NCI-H526 treated with DMSO at 0.1 percent for 48 hours (cell line): ENCODE measurements around the gene PRKCB.

Experiments used
- DNase-seq: peaks from one replicate; lab custom pipeline; 2025; lab: John Stamatoyannopoulos, UW

Gene PRKCB

GRCh38 chr16:23968176-23968575 is 132.4 kb downstream of the PRKCB start:
- no peak for DNase-seq

DNA sequence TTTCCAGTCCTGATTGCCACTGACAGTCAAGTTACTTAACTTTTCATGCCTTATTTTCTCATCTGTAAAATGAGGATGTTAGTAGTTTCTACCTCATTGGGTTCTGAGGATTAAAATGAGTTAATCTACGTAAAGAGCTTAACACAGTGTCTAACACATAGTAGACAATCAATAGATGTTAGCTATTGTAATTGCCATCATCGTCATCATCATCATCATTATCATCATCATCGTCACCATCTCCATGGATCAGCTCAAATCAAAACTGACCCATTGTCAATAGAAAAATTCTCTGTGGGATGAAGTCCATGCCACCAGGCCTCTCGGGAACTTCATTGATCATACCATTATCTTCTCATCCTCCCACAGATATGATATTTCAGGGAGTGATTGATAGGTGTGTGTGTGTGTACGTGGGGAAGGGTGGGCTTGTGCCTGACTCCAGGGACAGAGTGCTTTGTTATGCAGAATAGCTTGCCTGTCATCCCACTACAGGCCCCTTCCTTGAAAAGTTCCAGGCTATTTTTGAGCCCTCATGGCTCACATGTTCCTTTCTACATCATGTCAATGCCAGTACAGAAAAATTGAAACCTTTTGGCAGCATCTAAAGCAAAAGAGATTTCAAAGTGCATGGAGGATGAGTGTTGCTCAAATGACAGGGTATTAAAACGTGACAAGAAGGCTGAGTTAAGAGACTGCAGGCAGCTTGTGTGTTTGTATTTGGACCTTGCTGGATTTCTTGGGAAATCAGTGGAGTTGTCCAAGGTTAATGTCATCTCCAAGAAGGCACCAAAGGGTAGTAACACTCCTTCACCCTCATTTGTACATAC is 133.9 kb downstream of the PRKCB start:
- no peak for DNase-seq

DNA sequence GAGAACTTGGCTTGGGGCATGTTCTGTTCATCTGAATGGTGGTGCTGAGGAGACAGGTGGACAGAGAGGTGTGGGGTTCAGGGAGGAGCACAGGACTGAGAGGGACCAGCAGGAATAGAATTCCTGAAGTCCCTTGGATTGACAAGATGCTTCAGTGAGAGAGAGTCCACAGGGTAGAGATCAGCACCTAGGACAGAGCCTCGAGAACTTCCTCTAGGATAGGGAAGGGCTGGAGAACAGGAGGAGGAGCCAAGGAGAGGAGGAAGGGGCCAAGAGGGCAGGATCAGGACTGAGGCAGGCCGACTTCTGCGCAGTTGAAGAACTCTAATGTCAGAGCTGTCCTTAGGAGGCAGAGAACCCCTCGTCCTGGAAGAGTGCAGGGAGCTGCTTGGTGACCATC is 138.4 kb downstream of the PRKCB start:
- DNase-seq: no peak

GRCh38 chr16:23975293-23975692 is 139.5 kb downstream of the PRKCB start:
- DNase-seq: no peak

GRCh38 chr16:23976091-23976490 is 140.3 kb downstream of the PRKCB start:
- DNase-seq: no peak

DNA sequence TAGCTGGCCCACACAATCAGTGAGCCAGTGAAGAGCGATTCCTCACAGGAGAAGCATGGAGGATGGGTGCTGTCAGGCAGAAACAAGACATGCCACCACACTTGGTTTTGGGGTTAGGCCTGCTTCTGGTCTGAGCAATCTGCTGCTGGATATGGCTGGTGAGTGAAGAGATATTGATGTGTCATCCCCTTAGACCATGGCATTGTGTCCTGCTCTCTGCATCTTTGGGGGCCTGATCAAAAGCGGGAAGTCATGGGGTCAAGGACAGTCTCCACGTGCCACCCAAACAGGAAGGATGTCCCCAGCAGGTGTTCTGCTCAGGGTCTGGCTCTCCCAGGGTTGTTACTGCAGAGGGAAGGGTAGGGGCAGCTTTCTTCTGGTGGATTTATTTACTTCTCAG is 140.7 kb downstream of the PRKCB start:
- DNase-seq: no peak

DNA sequence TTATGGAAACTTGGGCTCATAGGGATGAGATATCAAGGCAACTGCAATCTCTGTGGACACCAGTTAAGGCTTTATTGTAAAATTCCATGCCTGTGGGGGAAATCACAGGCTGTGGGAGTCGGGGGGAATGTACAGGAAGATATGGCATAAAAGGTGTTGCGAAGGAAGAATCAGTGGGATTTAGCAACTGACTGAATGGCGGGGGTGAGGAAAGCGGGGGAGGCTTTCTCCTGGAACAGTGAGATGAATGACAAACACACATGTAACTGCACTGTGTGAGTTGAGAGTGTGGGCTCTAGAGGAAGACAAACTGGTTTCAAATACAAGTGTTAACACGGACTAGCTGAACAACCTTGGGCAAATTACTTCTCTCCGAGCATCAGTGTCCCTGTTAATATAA is 143.7 kb downstream of the PRKCB start:
- no peak for DNase-seq

DNA sequence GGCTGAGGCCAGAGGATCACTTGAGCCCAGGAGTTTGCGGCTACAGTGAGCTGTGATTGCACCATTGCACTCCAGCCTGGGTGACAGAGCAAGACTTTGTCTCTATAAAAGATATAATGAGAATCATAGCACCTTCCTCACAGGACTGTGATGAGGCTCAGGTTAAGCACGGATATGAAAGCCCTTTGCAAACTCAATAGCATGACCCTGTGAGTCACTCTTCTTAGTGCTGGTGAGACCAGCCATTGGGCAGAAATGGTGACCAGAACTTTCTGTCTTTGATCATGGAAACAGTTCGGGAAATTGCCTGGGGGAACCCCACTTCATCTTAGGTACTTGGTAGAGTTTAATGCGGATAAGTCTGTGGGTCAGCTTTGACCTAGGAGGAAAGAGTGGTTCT is 144.2 kb downstream of the PRKCB start:
- no peak for DNase-seq

DNA sequence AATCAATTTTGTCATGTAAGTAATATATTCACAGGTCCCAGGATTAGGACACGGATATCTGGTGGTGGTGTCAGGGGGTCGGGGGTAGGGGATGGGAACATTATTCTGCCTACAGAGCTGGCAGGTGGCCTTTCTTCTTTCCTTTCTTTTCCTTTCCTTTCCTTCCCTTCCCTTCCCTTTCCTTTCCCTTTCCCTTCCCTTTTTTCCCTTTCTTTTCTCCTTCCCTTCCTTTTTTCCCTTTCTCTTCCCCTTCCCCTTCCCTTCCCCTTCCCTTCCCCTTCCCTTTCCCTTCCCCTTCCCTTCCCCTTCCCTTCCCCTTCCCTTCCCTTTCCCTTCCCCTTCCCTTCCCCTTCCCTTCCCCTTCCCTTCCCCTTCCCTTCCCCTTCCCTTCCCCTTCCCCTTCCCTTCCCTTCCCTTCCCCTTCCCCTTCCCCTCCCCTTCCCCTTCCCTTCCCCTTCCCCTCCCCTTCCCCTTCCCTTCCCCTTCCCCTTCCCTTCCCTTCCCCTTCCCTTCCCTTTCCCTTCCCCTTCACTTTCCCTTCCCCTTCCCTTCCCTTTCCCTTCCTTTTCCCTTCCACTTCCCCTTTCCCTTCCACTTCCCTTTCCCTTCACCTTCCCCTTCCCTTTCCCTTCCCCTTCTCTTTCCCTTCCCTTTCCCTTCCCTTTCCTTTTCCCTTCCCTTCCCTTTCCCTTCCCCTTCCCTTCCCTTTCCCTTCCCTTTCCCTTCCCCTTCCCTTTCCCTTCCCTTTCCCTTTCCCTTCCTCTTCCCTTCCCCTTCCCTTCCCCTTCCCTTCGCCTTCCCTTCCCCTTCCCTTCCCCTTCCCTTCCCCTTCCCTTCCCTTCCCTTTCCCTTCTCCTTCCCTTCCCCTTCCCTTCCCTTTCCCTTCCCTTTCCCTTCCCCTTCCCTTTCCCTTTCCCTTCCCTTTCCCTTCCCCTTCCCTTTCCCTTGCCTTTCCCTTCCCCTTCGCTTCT is 145.9 kb downstream of the PRKCB start:
- no peak for DNase-seq

- DNase-seq: no peak
Observed at GRCh38 chr16:23986455-23986854, 150.7 kb downstream of the PRKCB start.

GRCh38 chr16:23987443-23987842 is 151.7 kb downstream of the PRKCB start:
- no peak for DNase-seq

- DNase-seq: no peak
Observed at GRCh38 chr16:23990507-23990906, 154.7 kb downstream of the PRKCB start.

DNA sequence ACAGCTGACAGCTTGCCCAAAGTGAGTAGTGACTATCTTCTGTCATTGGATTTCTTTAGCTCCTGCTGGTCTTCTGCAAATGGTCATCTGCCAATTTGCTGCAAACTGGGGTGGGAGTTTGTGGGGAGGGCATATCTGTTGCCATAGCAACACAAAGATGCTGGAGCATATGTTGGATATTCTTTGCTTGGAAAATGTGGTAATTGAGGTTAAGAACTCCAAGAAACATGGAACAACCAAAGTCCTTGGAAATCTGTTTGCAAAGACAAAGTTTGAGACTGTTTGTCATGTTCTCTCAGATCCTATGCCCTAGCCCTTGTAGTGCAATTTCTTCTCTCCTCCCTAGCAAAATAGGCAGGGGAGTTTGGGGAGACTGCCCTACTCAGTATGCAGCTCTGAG is 155.3 kb downstream of the PRKCB start:
- DNase-seq: no peak

DNA sequence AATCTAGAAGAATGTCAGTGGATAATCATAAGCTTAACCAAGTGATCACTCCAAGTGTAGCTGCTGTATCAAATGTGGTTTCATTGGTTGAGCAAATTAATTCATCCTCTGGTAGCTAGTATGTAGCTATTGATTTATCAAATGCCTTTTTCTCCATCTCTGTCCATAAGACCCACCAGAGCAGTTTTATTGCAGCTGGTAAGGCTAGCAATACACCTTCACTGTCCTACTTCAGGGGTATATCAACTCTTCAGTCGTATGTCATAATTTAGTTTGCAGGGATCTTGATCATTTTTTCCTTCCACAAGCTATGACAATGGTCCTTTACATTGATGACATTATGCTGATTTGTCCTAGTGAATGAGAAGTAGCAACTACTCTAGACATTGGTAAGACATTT is 158.8 kb downstream of the PRKCB start:
- DNase-seq: no peak

DNA sequence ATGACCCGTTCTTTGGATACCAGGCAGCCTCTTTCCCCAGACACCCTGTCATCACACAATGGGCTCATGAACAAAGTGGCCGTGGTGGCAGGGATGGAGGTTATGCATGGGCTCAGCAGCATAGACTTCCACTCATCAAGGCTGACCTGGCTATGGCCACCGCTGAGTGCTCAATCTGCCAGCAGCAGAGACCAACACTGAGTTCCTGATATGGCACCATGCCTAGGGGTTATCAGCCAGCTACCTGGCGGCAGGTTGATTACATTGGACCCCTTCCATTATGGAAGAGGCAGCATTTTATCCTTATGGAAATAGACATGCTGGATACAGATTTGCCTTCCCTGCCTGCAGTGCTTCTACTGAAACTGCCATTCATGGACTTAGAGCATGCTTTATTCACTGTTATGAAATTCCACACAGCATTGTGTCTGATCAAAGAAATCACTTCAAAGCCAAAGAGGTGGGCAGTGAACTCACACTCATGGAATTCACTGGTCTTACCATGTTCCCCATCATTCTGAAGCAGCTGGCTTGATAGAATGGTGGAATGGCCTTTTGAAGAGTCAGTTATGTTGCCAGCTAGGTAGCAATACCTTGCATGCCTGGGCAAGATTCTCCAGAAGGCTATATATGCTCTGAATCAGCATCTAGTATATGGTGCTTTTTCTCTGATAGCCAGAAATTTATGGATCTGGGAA is 160.6 kb downstream of the PRKCB start:
- no peak for DNase-seq

- no peak for DNase-seq
Observed at GRCh38 chr16:23998771-23999170, 163.0 kb downstream of the PRKCB start.

DNA sequence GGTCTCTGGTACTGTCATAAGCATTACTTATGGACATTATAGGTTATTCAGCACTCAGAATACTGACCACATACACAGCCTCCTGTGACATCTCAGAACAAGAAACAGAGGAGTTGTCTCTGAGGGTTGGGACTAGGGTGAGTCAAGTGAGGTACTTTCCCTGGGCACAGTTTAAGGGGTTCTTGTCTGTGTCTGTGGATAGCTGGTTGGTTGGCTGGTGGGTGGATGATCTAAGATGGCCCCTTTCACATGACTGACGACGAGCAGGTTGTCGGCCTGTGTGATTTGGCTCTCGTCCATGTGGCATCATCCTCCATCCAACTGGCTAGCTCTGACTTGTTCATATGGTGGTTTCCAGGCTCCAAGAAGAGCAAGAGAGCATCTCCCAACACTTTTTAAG is 163.9 kb downstream of the PRKCB start:
- DNase-seq: no peak

- no peak for DNase-seq
Observed at GRCh38 chr16:24001710-24002109, 165.9 kb downstream of the PRKCB start.

GRCh38 chr16:24002619-24003018 is 166.8 kb downstream of the PRKCB start:
- no peak for DNase-seq

DNA sequence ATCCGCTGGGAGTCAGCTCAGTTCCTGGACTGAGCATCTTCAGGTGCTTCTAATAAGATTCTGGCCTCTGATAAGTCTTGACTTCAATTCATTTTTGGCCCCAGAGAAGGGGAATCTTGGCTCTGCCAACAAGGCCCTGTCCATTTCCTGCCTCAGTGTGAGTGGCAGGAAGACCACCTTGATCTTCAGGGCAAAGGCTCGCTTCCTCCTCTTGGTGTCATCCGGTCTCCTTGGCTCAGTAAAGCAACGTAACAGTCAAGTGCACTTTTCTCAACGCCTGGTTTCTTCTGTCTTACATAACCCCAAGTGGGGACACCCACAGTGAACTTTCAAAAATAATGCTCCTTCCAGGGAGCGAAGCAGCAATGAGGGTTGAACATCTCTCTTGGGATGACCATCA is 169.8 kb downstream of the PRKCB start:
- DNase-seq: no peak

DNA sequence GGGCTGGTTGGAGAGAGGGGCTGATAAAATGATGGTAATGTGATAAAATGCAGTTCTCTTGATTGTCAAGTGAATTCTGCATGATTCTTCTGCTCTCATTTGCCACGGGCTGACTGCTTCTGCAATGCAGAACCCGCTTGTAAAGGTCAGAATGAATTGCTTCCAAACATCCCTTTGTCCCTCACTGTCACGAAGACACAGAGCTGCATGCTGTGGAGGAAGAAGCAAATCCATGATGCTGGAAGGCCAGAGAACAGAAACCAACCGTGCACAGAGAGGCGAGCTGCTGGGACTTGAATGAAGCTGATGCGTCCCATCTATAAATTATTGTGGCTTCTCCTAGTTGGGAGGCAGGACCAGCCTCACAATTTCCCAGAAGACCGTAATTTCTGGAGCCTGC is 171.6 kb downstream of the PRKCB start:
- no peak for DNase-seq

GRCh38 chr16:24007934-24008333 is 172.2 kb downstream of the PRKCB start:
- no peak for DNase-seq
